ENCODE measurements around the gene ANXA2. TPM values are rescaled to one million over a fixed set of nuclear protein-coding genes. Genes with fewer than 3 reads are reported as not detected.

Gene ANXA2
- total RNA-seq, 2 experiments from 2014 or later = 131 to 132 TPM

DNA sequence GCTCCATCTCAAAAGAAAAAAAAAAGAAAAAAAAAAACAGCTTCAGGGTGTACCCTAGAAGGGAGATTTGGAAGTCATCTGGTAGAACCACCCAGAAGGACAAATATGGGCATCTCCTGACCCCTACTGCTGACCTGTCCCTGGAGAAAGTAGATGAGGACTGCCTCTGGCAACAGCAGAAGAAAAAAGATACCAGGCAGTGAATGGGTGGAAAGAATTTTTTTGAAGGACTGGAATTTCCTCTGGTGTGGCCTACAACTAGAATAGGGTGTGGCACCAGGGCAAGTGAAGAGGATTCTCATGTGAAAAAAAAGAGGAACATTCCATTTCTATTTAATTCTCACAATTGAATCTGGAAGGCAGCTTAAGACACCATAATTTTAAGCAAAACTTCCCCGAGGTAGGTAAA is 3.1 kb downstream of the ANXA2 start:
- Mint-ChIP-seq H3K27ac (no peak overlapping the region), H3K27me3 (peaks cover 2% of the 10 kb centered on the region), H3K9me3 (no peaks in the 10 kb centered on the region), H3K4me1 (ENCODE audit: low read depth) (peaks cover 72% of the 10 kb centered on the region), H3K4me3 (no peak overlapping the region), H3K36me3 (peaks cover 20% of the 10 kb centered on the region)
- intact Hi-C loops (cut with micrococcal nuclease) = loop anchor here (5.0 to 10.0 kb wide), 3 partner anchors 300 to 448 kb away; no protein-coding TSS in a partner anchor
- DNase-seq = no peak
- CTCF ChIA-PET = interaction anchor here (2.2 kb wide), 1 partner anchor 36 kb away, joined by 6 read pairs; no protein-coding TSS in a partner anchor
- POLR2A ChIA-PET = no interaction called here

DNA sequence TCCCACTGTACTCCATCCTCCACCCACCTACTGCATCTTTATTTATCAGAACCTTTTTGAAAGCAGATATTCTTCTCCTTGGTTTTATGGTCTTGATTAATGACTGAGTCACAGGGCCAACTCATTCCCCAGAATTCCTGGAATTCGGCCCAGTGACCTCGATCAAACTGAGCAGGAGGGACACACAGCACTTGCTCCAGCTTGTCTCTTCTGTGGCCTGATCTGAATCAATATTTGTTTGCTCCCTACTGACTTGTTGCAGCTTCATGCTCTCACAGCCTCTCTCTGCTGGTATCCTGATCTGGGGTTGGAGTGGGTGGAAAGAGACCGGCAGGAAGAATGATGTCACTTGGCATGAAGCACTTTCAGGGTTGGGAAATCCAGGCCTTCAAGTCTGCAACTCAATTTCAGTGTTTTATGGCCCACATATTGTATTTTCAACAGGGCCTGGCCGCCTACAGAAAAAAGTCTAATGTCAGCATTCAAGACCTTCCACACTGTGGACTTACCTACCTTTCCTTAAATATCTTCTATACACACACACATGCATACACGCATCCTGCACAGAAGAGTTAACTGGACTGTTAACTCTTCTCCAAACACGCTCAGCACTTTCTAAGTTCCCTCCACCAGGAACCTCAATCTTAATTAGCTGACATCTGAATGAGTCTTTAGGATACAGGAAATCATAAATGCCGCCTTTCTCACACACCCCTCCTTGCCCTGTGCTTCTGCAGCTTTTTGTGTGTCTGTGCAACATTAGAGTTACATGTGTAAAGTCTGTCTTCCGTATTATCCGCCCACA is 4.6 kb downstream of the ANXA2 start:
- DNase-seq = peak; percentile 41

DNA sequence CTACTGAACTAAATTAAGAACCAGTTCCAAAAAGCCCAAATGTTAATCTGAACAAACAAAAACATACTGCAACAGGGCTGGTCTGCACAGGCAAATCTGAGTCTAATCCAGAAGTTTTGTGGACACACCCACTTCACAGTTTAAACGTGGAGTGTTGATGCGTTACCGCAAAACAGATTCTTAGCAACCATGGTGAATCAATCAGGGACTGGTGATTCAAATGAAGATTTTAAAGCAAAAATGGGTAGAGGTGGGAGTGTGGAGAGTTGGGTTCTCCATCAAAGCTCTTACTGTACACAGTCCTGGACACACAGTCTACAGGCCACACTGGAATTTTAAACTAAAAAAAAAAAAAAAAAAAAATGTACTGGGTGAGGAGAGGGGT is 5.2 kb downstream of the ANXA2 start:
- POLR2A ChIA-PET = interaction anchor here (0.7 to 2.1 kb wide), 3 partner anchors 30 to 507 kb away, joined by 3 to 5 read pairs (median 5); no protein-coding TSS in a partner anchor
- Mint-ChIP-seq H3K4me3 (no peak overlapping the region), H3K4me1 (ENCODE audit: low read depth) (peaks cover 74% of the 10 kb centered on the region), H3K36me3 (peaks cover 20% of the 10 kb centered on the region), H3K27ac (peak overlapping the region; percentile 72), H3K9me3 (no peaks in the 10 kb centered on the region), H3K27me3 (no peaks in the 10 kb centered on the region)
- intact Hi-C loops (cut with micrococcal nuclease) = loop anchor here (5.0 to 10.0 kb wide), 3 partner anchors 302 to 450 kb away; no protein-coding TSS in a partner anchor
- CTCF ChIA-PET = interaction anchor here (0.5 to 2.2 kb wide), 4 partner anchors 30 to 72 kb away, joined by 3 to 6 read pairs (median 4); no protein-coding TSS in a partner anchor
- DNase-seq = peak; percentile 71

More for the DNA sequence above, 4.6 kb downstream of the ANXA2 start:
- Mint-ChIP-seq H3K27ac (peak overlapping the region; percentile 72), H3K9me3 (no peaks in the 10 kb centered on the region), H3K36me3 (peaks cover 20% of the 10 kb centered on the region), H3K27me3 (no peaks in the 10 kb centered on the region), H3K4me3 (peak overlapping the region; percentile 4), H3K4me1 (ENCODE audit: low read depth) (peaks cover 73% of the 10 kb centered on the region)
- intact Hi-C loops (cut with micrococcal nuclease) = loop anchor here (5.0 to 10.0 kb wide), 3 partner anchors 302 to 449 kb away; no protein-coding TSS in a partner anchor
- CTCF ChIA-PET = interaction anchor here (0.6 to 2.2 kb wide), 4 partner anchors 31 to 73 kb away, joined by 3 to 6 read pairs (median 4); no protein-coding TSS in a partner anchor
- POLR2A ChIA-PET = interaction anchor here (0.7 to 2.1 kb wide), 3 partner anchors 31 to 506 kb away, joined by 3 to 5 read pairs (median 5); no protein-coding TSS in a partner anchor

DNA sequence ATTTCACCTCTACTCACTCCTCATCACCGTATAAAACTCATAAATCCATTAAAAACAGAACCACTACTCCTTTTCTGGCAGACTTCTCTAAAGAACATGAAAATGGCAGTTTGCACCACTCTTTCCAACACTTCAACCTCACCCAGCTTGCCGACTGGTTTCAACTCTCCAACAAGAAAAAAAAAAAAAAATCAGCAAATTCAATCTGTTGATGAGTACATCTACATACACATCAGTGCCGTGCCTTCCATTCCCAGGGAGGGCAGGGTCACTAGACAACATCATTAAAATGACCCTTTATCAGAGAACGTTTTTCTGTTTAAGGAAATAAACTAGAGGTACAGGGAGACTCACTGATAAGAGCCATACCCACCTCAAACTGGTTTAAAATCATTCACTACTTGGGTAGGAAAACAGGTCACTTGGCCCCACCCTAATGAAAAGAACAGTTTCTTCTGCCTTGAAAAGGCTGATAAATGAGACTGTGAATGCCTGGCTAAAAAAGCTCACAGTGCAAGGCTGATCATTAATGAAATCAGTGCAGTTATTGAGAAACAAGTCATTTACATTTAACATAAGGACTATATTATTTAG is 6.0 kb downstream of the ANXA2 start:
- H3K4me1 Mint-ChIP-seq (ENCODE audit: low read depth) = peaks cover 78% of the 10 kb centered on the region
- no peaks in the 10 kb centered on the region for H3K9me3 Mint-ChIP-seq
- ChIA-PET POLR2A (no interaction called here), CTCF (no interaction called here)
- peaks cover 16% of the 10 kb centered on the region for H3K36me3 Mint-ChIP-seq
- intact Hi-C loops (cut with micrococcal nuclease) = loop anchor here (5.0 to 10.0 kb wide), 3 partner anchors 303 to 450 kb away; no protein-coding TSS in a partner anchor
- no peak overlapping the region for H3K27ac Mint-ChIP-seq
- no peaks in the 10 kb centered on the region for H3K27me3 Mint-ChIP-seq
- no peak overlapping the region for H3K4me3 Mint-ChIP-seq
- no peak for DNase-seq

DNA sequence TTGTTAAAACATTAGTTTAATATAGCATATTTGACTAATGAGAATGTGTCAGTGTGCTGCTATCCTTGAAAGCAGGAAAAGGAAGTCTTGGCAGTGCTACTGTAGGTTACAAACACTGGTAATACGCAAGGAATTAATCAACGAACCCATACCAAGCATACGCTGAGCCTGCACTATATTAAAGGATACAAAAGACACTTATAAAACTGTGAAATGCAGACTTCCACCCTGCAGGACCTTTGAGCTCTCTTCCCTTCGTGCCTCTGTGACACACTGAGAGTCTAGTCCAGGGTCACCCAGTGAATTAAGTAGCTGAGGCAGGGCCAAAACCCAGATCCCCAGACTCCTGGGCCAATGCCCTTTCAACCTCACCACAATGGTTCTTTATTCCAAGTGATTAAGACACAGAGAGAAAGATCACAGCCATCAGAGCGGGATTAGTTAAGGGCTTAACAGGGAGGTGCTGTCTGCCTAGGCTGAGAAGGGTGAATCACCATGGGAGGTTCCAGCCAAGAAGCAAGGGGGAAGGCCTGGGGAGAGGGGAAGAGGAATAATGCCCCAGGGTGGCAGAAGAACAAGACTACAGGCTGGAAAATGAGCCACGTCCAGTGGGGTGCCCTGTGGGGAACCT is 6.8 kb downstream of the ANXA2 start:
- H3K27ac Mint-ChIP-seq = no peak overlapping the region
- H3K27me3 Mint-ChIP-seq = no peaks in the 10 kb centered on the region
- DNase-seq = peak; percentile 28
- peaks cover 17% of the 10 kb centered on the region for H3K36me3 Mint-ChIP-seq
- H3K9me3 Mint-ChIP-seq = no peaks in the 10 kb centered on the region
- H3K4me1 Mint-ChIP-seq (ENCODE audit: low read depth) = peaks cover 71% of the 10 kb centered on the region
- ChIA-PET POLR2A (no interaction called here), CTCF (interaction anchor here (1.0 kb wide), 2 partner anchors 32 to 129 kb away, joined by 3 to 4 read pairs; no protein-coding TSS in a partner anchor)
- intact Hi-C loops (cut with micrococcal nuclease) = loop anchor here (5.0 to 10.0 kb wide), 3 partner anchors 304 to 451 kb away; no protein-coding TSS in a partner anchor
- H3K4me3 Mint-ChIP-seq = no peak overlapping the region

DNA sequence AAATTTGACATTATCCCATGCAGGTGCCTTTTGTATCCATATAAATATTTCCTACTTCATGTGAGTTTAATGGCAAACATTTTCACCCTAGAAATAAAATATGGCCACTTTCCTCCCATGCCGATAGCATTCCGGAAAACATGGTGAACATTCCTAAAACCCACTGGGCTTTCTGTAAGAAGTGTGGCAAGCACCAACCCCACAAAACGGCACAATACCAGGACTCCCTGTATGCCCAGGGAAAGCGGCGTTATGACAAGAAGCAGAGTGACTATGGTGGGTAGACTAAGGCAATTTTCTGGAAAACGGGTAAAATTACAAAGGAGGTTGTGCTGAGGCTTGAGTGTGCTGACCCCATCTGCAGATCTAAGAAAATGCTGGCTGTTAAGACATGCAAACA is 7.6 kb downstream of the ANXA2 start:
- Mint-ChIP-seq H3K4me1 (ENCODE audit: low read depth) (peaks cover 68% of the 10 kb centered on the region), H3K9me3 (no peaks in the 10 kb centered on the region), H3K4me3 (no peak overlapping the region), H3K27me3 (no peaks in the 10 kb centered on the region), H3K36me3 (peaks cover 10% of the 10 kb centered on the region), H3K27ac (no peak overlapping the region)
- intact Hi-C loops (cut with micrococcal nuclease) = loop anchor here (5.0 to 10.0 kb wide), 3 partner anchors 305 to 452 kb away; no protein-coding TSS in a partner anchor
- ChIA-PET POLR2A (interaction anchor here (1.4 kb wide), 1 partner anchor 8 kb away, joined by 9 read pairs; the partner anchor contains the start of gene ANXA2), CTCF (interaction anchor here (1.0 kb wide), 2 partner anchors 31 to 130 kb away, joined by 3 to 4 read pairs; no protein-coding TSS in a partner anchor)
- DNase-seq = no peak

DNA sequence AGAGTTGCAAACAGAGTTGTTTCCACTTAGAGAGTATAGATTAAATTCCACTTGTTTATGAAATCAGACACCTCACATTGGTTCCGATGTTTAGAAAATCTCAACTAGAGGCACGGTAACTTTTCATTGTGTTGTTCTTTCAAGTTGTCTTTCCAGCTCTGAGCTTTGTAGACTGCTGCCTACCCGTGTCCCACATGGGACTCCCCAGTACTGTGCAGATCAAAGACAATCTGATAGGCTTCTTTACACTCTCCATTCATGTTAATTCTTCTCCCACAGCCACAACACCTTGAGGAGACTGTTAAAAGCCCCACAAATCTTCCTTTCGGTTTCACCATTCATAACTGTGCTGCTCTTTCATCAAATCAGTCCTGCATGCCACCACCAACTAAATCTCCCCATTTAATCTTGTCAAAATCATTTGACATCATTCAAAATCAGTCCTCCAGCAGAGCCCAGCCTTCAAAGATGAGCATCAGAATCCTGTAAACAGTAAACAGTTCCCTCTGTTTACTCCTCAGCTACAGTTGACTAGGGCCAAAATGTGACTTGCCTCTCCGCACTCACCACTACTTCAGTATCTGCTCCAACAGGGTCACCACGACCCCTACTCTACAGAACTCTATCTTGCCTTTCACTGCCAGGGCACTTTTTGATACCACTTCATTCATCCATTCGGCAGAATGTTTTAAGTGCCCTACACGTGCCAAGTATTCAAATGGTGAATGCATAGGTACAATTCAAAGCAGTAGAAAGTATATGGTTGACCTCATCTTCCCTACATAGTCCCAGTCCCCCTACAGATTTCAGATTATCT is 8.3 kb downstream of the ANXA2 start:
- Mint-ChIP-seq H3K9me3 (no peaks in the 10 kb centered on the region), H3K4me1 (ENCODE audit: low read depth) (peaks cover 61% of the 10 kb centered on the region), H3K27ac (peak overlapping the region; percentile 44), H3K27me3 (no peaks in the 10 kb centered on the region), H3K4me3 (peak overlapping the region; percentile 34), H3K36me3 (peaks cover 6% of the 10 kb centered on the region)
- DNase-seq = peak; percentile 63
- POLR2A ChIA-PET = interaction anchor here (1.4 kb wide), 2 partner anchors 9 to 27 kb away, joined by 7 to 9 read pairs; partner anchors contain the start of gene ANXA2
- CTCF ChIA-PET = interaction anchor here (1.0 to 1.1 kb wide), 2 partner anchors 27 to 30 kb away, joined by 3 read pairs; no protein-coding TSS in a partner anchor
- intact Hi-C loops (cut with micrococcal nuclease) = loop anchor here (1.0 to 10.0 kb wide), 8 partner anchors 8 to 510 kb away; partner anchors contain the start of genes ANXA2 and ICE2

DNA sequence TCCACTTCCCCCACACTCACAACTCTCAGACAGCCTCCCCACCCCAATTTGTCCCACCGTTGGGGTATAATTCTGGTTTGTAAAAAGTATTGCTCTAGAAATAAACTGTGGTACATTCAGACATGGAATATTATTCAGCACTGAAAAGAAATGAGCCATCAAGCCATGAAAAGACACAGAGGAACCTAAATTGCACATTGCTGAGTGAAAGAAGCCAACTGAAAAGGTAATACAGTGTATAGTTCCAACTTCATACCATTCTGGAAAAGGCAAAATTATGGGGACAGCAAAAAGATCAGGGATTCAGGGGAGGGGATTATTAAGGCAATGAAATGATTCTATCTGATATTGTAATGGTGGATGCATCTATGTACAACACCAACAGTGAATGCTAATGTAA is 10.5 kb downstream of the ANXA2 start:
- Mint-ChIP-seq H3K27me3 (no peaks in the 10 kb centered on the region), H3K9me3 (no peaks in the 10 kb centered on the region), H3K27ac (no peak overlapping the region), H3K36me3 (peaks cover 8% of the 10 kb centered on the region), H3K4me3 (no peak overlapping the region), H3K4me1 (ENCODE audit: low read depth) (peaks cover 44% of the 10 kb centered on the region)
- intact Hi-C loops (cut with micrococcal nuclease) = no loop called here
- DNase-seq = no peak
- ChIA-PET CTCF (interaction anchor here (1.1 kb wide), 1 partner anchor 11 kb away, joined by 3 read pairs; the partner anchor contains the start of gene ANXA2), POLR2A (no interaction called here)

DNA sequence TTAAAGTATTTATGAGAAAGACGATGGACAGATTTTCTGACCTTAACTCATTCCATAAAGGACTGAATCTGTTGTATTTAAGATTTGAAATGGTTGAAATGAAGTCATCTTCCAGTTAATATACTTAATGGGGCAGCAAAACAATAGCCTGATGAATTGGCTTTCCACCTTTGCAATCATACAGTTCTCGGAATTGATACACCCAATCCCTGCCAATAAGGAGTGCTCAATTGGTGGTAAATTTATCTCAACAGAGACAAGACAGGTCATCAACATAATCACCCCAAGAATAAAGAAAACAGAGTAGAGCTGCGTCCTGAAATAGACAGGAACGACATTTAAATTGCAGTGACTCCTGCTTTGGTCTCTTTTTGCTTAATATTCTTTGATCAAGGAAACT is 11.2 kb downstream of the ANXA2 start:
- intact Hi-C loops (cut with micrococcal nuclease) = no loop called here
- Mint-ChIP-seq H3K9me3 (no peaks in the 10 kb centered on the region), H3K4me1 (ENCODE audit: low read depth) (peaks cover 39% of the 10 kb centered on the region), H3K27me3 (no peaks in the 10 kb centered on the region), H3K27ac (no peak overlapping the region), H3K36me3 (peaks cover 9% of the 10 kb centered on the region), H3K4me3 (no peak overlapping the region)
- ChIA-PET POLR2A (no interaction called here), CTCF (interaction anchor here (1.1 kb wide), 1 partner anchor 12 kb away, joined by 3 read pairs; the partner anchor contains the start of gene ANXA2)
- DNase-seq = no peak

DNA sequence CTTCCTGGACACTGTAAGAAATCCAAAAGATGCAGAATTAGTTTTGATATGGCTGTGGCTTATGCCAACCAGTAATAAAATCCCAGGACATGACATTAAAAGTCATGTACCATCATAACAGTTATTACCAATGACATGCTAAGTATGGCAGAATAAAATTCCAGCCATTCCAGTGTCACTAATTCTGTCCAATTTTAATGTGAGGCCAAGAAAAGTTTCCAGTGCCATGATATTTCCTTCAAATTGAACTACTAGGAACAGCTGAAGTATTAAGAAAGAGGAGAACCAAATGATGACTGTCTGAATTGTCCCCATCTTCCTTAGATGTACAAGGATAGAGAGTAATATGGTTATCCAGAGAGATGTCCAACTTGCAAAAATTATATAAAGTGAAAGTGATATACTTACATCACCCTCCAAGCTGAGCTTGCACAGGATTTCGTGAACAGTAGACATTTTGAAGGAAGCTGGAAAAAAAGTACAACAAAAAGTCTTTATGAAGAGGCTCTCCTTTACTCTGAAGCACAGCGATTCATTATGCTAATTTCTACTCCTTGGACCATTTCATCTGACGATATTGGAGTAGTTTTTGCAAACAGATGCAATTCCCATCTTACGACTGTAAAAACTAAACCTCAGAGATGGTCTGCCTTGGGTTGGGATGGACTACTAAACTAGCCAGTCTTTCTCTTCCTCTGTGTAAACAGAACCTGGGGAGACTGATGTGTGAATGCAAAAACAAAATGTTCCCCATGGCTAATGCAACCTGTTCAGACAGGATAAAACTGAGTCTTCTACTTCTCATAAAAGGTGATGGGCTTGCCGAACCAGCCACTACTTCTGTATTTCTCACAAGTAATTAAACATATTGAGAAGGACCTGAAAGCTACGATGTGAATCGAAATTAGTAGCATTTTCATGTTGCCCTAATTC is 11.9 kb downstream of the ANXA2 start:
- Mint-ChIP-seq H3K36me3 (peaks cover 16% of the 10 kb centered on the region), H3K27ac (no peak overlapping the region), H3K4me1 (ENCODE audit: low read depth) (peaks cover 32% of the 10 kb centered on the region), H3K4me3 (no peak overlapping the region), H3K27me3 (no peaks in the 10 kb centered on the region), H3K9me3 (no peaks in the 10 kb centered on the region)
- POLR2A ChIA-PET = interaction anchor here (2.0 kb wide), 1 partner anchor 12 kb away, joined by 5 read pairs; the partner anchor contains the start of gene ANXA2
- intact Hi-C loops (cut with micrococcal nuclease) = no loop called here
- no peak for DNase-seq
- CTCF ChIA-PET = interaction anchor here (1.1 kb wide), 1 partner anchor 12 kb away, joined by 3 read pairs; the partner anchor contains the start of gene ANXA2
